GM10266 (cell line): ENCODE results near the gene TRIM2.

Experiments used
- DNase-seq: peaks from one replicate; pipeline ENCODE4 v3.0.0; 2012; ENCODE audit errors: extremely low spot score
- TF ChIP-seq, protein P1 (sequence below): IDR thresholded peaks from 2 replicates; pipeline ENCODE4 v1.5.1; 2012; ENCODE audit warnings: mild to moderate bottlenecking, low read depth; ENCODE audit not compliant: control insufficient read depth, insufficient read depth; ENCODE audit errors: missing control alignments

TRIM2 gene

GRCh38 chr4:153267890-153268289 is 63.6 kb downstream of the TRIM2 start:
- no peak for DNase-seq
- TF ChIP-seq, protein P1, sequence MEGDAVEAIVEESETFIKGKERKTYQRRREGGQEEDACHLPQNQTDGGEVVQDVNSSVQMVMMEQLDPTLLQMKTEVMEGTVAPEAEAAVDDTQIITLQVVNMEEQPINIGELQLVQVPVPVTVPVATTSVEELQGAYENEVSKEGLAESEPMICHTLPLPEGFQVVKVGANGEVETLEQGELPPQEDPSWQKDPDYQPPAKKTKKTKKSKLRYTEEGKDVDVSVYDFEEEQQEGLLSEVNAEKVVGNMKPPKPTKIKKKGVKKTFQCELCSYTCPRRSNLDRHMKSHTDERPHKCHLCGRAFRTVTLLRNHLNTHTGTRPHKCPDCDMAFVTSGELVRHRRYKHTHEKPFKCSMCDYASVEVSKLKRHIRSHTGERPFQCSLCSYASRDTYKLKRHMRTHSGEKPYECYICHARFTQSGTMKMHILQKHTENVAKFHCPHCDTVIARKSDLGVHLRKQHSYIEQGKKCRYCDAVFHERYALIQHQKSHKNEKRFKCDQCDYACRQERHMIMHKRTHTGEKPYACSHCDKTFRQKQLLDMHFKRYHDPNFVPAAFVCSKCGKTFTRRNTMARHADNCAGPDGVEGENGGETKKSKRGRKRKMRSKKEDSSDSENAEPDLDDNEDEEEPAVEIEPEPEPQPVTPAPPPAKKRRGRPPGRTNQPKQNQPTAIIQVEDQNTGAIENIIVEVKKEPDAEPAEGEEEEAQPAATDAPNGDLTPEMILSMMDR = no peak

DNA sequence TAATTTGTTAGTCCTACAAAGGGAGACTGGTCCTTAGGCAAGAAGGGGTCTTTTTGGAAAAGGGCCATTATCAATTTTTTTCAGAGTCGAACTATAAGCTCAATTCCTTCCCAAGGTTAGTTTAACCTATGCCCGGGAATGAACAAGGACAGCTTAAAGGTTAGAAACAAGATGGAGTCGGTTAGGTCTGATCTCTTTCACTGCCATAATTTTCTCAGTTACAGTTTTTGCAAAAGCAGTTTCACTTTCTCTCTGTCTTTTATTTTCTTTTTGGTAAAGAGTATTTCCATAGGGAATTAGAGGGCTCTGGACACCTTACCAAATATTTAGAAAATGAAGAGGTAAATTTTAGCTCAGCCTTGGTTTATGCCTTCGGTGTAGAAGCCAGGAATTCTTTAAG is 64.1 kb downstream of the TRIM2 start:
- TF ChIP-seq, protein P1 = no peak

DNA sequence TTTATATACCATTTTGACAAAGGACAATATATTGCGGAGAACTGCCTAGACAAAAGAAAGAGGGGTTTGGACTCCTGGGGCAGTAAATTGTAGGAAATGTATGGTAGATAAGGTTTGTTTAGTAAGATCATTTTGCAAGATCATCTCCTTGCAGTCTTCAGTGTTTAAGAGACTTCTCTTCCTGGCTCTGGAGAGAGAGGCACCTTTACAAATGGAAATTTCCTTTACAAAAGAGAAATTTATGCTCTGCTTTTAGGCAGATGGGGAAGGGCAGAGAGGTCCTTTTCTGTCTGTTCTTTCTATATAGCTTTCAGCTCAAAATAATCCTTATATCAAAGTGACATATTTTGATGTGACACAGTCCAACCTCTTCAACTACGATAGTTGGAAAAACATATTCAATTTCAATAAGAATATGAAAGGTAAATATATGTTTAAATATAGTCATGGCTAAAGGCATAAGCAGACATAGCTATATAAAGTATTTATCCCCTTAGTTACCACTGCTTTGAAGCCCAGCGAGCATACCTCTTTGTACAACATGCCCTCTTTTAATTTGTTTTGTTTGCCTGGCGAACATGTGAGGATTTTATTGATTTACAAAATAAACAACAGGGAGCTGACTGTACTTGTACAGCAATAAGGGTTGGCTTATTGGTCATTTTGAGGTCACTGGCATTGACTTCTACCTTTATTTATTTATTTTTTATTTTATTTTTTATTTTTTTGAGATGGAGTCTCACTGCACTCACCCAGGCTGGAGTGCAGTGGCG is 65.2 kb downstream of the TRIM2 start:
- TF ChIP-seq, protein P1 = no peak
- no peak for DNase-seq

More for the DNA sequence above, 64.1 kb downstream of the TRIM2 start:
- no peak for DNase-seq

DNA sequence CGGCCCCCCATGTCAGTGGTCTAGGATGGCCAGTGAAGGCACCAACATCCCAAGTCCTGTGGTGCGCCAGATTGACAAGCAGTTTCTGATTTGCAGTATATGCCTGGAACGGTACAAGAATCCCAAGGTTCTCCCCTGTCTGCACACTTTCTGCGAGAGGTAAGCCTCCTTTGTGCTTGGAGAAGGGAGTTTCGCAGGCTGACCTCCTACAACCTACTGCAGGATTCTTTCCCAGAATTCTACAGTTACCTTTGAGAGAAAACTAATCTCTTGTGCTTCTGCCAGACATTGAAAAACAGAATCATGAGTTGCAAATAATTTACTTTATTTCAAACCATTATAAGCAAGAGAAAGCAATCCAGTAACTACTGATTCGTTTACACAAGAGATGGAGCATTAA is 66.1 kb downstream of the TRIM2 start:
- TF ChIP-seq, protein P1 = no peak
- DNase-seq = no peak

GRCh38 chr4:153271820-153272219 is 67.6 kb downstream of the TRIM2 start:
- TF ChIP-seq, protein P1 = no peak
- no peak for DNase-seq

DNA sequence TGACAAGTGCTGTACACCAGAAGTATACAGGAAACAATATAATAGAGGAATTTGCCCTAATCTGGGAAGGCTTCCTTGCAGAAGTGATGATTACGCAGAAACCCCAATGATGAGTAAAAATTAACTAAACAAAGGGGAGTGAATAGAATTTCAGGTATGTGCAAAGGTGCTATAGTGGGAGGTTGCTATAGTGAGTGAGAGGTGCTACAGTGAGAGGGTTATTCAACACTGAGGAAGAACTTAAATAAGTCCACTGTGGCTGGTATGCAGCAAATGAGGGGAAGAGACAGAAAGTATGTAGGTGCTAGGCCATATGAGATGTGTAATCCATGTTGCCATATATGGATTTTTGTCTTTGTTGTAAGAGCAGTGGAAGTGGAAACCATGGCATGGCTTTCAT is 69.5 kb downstream of the TRIM2 start:
- TF ChIP-seq, protein P1 = no peak
- DNase-seq = no peak

DNA sequence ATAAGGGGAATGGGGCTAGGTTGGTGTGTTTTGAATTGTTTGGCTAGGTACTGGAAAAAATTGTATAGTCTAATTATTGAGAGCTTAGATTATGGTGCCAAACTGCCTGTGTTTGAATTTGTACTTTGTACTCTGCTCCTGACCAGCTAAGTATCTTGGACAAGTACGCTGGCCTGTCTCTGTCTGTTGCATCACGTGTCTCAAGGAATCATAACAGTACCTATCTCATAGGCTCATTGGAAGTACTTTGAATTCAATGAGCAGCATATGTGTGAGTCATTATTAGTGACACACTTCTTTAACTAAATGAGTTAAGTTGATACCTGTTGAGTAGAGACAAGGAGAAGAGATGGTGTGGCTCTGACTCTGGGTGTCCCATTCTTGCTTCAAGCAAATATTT is 70.7 kb downstream of the TRIM2 start:
- TF ChIP-seq, protein P1 = no peak
- DNase-seq = no peak
